Uterus (tissue), 2 donors: ENCODE results near the gene FBXO31.

ENCODE experiments used
- POLR2A ChIP-seq, 2 donors: fragments of 450-650 bp; IDR thresholded peaks; one replicate each; pipeline ENCODE4 v1.6.1; 2016; ENCODE audit warnings: antibody characterized with exemption in 2 of 2, mild to moderate bottlenecking in 1 of 2, moderate library complexity in 1 of 2
- TF ChIP-seq, protein P1 (sequence below), 4 experiments: fragments of 200-600 bp in 2 of 4; fragments of 450-650 bp in 2 of 4; sonication (generic) in 2 of 4; IDR thresholded peaks; one replicate each; pipeline ENCODE4 v1.5.1; 2016 to 2019; ENCODE audit warnings: antibody characterized with exemption in 4 of 4, mild to moderate bottlenecking in 2 of 4, moderate library complexity in 1 of 4

DNA sequence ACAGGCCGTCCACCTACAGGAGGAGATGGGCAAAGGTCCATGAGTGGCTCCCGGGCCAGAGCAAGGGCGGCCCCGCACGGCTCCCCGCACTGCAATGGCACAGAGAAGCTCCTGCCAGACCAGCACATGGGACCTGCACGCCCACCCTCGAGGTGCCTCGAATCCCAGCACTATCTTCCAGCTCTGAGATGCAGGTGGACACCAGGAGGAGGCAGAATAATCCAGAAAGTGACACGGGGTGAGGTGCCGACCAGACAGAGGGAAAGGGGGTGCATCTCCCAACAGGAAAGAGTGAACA is 39.9 kb downstream of the FBXO31 start:
- TF ChIP-seq, protein P1, sequence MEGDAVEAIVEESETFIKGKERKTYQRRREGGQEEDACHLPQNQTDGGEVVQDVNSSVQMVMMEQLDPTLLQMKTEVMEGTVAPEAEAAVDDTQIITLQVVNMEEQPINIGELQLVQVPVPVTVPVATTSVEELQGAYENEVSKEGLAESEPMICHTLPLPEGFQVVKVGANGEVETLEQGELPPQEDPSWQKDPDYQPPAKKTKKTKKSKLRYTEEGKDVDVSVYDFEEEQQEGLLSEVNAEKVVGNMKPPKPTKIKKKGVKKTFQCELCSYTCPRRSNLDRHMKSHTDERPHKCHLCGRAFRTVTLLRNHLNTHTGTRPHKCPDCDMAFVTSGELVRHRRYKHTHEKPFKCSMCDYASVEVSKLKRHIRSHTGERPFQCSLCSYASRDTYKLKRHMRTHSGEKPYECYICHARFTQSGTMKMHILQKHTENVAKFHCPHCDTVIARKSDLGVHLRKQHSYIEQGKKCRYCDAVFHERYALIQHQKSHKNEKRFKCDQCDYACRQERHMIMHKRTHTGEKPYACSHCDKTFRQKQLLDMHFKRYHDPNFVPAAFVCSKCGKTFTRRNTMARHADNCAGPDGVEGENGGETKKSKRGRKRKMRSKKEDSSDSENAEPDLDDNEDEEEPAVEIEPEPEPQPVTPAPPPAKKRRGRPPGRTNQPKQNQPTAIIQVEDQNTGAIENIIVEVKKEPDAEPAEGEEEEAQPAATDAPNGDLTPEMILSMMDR (IDR thresholded peaks at IDR 0.05), result no peak
- no peak for TF ChIP-seq POLR2A (IDR thresholded peaks at IDR 0.05)
